Hepatocyte (in vitro differentiated cells): Measurements from ENCODE around the gene OPCML. TPM values are rescaled to one million over a fixed set of nuclear protein-coding genes. Genes with fewer than 3 reads are reported as not detected.

Experiments
- DNase-seq: peaks from one replicate; pipeline ENCODE4 v3.0.0-alpha.2; 2016; ENCODE audit warnings: low spot score
- H2AFZ ChIP-seq: fragments of 200-600 bp; sonication (generic); 2 replicates; pipeline ENCODE4 v1.6.0; 2016; ENCODE audit warnings: antibody characterized with exemption, mild to moderate bottlenecking
- H3K27ac ChIP-seq: fragments of 200-600 bp; sonication (generic); 2 replicates; pipeline ENCODE4 v1.5.1; 2016; ENCODE audit warnings: mild to moderate bottlenecking
- H3K27me3 ChIP-seq: fragments of 200-600 bp; sonication (generic); 2 replicates; pipeline ENCODE4 v1.6.1; 2016
- H3K36me3 ChIP-seq: fragments of 200-600 bp; sonication (generic); replicated peaks from 2 replicates; pipeline ENCODE4 v1.5.1; 2016; ENCODE audit warnings: low read depth; ENCODE audit not compliant: insufficient read depth
- H3K4me1 ChIP-seq: fragments of 200-600 bp; sonication (generic); 2 replicates; pipeline ENCODE4 v1.5.1; 2016; ENCODE audit warnings: mild to moderate bottlenecking, moderate library complexity; ENCODE audit not compliant: insufficient read depth
- H3K4me2 ChIP-seq: fragments of 200-600 bp; sonication (generic); 2 replicates; pipeline ENCODE4 v1.6.0; 2016
- H3K4me3 ChIP-seq: fragments of 200-600 bp; sonication (generic); 2 replicates; pipeline ENCODE4 v1.5.1; 2016; ENCODE audit warnings: mild to moderate bottlenecking
- H3K79me2 ChIP-seq: fragments of 200-600 bp; sonication (generic); 2 replicates; pipeline ENCODE4 v1.6.0; 2017; ENCODE audit warnings: mild to moderate bottlenecking
- H3K9me2 ChIP-seq: fragments of 200-600 bp; sonication (generic); replicated peaks from 2 replicates; pipeline ENCODE4 v1.6.0; 2017; ENCODE audit warnings: mild to moderate bottlenecking; ENCODE audit not compliant: insufficient read depth
- H3K9me3 ChIP-seq: fragments of 200-600 bp; sonication (generic); 2 replicates; pipeline ENCODE4 v1.5.1; 2016; ENCODE audit warnings: low read depth, mild to moderate bottlenecking
- H4K20me1 ChIP-seq: fragments of 200-600 bp; sonication (generic); 2 replicates; pipeline ENCODE4 v1.6.0; 2016; ENCODE audit warnings: mild to moderate bottlenecking; ENCODE audit not compliant: insufficient read depth, poor library complexity, severe bottlenecking
- EZH2 ChIP-seq: fragments of 200-600 bp; sonication (generic); IDR thresholded peaks from 2 replicates; pipeline ENCODE4 v1.6.1; 2016; ENCODE audit warnings: antibody characterized with exemption, mild to moderate bottlenecking, borderline replicate concordance
- EZH2phosphoT487 ChIP-seq: fragments of 200-600 bp; sonication (generic); IDR thresholded peaks from one replicate; pipeline ENCODE4 v1.6.1; 2018; ENCODE audit warnings: antibody characterized with exemption, mild to moderate bottlenecking, low read depth, moderate library complexity; ENCODE audit not compliant: unreplicated experiment, severe bottlenecking
- WGBS: methylation state at CpG from one replicate; pipeline ENCODE4 v1.1.6; 2016; ENCODE audit warnings: low lambda C conversion rate; ENCODE audit errors: missing lambda C conversion rate; 5-methylcytosine and 5-hydroxymethylcytosine counted together
- polyA plus RNA-seq: library from polyadenylated mRNA; unstranded; fragments of >200 nt; fragmentation: Nextera tagmentation; extraction: Ambion mirVana; gene quantifications from 2 replicates; pipeline ENCODE4 v1.2.1, GENCODE V29; 2016
- total RNA-seq: library from RNA; depleted of rRNA; stranded (reverse); fragments of >200 nt; gene quantifications from 2 replicates; pipeline ENCODE4 v1.2.3, GENCODE V29; 2014
- TF ChIP-seq, protein P1 (sequence below): fragments of 200-600 bp; sonication (generic); IDR thresholded peaks from 2 replicates; pipeline ENCODE4 v1.5.1; 2016; ENCODE audit warnings: antibody characterized with exemption, mild to moderate bottlenecking; ENCODE audit not compliant: poor library complexity

OPCML gene
- total and polyA plus RNA-seq, 2 experiments from 2014 or later, result 0.37 to 0.98 TPM

DNA sequence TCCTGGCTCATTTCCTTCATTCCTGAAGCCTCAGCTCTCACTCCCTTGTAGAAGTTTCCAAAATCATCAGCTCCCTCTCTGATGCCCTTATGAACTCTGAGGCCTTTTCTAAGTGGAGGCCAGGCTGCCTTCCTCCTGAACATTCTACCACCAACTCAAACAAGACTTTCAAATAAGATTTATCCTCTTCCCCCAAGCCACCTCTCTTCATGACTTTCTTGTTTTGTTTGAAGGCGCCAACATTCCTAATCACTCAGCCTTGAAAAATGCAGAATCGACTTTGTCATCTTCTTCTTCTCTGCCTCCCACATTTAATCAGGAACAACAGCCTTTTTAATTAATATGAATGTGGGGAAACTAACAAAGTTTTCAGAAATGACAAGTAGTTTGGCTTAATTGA, 927.9 kb downstream of the OPCML start:
- no peaks in the 10 kb centered on the region for H3K9me2 ChIP-seq

DNA sequence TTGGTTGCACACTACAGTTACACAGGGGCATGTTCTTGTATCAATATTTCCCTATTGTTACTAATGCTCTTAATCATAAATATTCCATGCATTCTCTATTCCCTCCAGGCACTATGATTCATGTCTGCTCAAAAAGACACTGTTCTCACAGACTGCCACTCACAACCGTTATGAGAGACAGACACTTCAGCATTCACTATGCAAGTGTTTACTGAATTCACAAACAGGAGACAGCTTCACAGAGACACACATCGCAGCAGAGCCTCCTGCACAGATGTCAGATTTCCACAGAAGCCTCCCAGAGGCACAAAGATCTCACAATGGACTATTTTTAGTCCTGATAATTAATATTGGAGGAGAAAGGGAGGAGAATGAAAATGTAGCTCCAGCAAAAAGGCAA, 930.4 kb downstream of the OPCML start:
- DNase-seq, result no peak
- no peaks in the 10 kb centered on the region for H3K9me3 ChIP-seq
- 56% methylated on average over 2 of the region's 2 CpGs for WGBS
- H2AFZ ChIP-seq, result no peak overlapping the region
- H3K36me3 ChIP-seq, result no peaks in the 10 kb centered on the region
- H3K27ac ChIP-seq, result no peak overlapping the region
- TF ChIP-seq, protein P1, sequence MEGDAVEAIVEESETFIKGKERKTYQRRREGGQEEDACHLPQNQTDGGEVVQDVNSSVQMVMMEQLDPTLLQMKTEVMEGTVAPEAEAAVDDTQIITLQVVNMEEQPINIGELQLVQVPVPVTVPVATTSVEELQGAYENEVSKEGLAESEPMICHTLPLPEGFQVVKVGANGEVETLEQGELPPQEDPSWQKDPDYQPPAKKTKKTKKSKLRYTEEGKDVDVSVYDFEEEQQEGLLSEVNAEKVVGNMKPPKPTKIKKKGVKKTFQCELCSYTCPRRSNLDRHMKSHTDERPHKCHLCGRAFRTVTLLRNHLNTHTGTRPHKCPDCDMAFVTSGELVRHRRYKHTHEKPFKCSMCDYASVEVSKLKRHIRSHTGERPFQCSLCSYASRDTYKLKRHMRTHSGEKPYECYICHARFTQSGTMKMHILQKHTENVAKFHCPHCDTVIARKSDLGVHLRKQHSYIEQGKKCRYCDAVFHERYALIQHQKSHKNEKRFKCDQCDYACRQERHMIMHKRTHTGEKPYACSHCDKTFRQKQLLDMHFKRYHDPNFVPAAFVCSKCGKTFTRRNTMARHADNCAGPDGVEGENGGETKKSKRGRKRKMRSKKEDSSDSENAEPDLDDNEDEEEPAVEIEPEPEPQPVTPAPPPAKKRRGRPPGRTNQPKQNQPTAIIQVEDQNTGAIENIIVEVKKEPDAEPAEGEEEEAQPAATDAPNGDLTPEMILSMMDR, result no peak
- no peak for TF ChIP-seq EZH2
- no peak for TF ChIP-seq EZH2phosphoT487
- no peak overlapping the region for H3K4me3 ChIP-seq
- no peaks in the 10 kb centered on the region for H3K79me2 ChIP-seq
- no peaks in the 10 kb centered on the region for H3K4me1 ChIP-seq
- no peaks in the 10 kb centered on the region for H4K20me1 ChIP-seq
- H3K27me3 ChIP-seq, result no peaks in the 10 kb centered on the region
- H3K9me2 ChIP-seq, result no peaks in the 10 kb centered on the region
- no peak overlapping the region for H3K4me2 ChIP-seq

More for the DNA sequence above, 927.9 kb downstream of the OPCML start:
- H2AFZ ChIP-seq, result no peak overlapping the region
- H4K20me1 ChIP-seq, result no peaks in the 10 kb centered on the region
- H3K4me3 ChIP-seq, result no peak overlapping the region
- no peak for DNase-seq
- no peak overlapping the region for H3K27ac ChIP-seq
- 89% methylated on average over 2 of the region's 2 CpGs for WGBS
- TF ChIP-seq EZH2phosphoT487 (no peak), EZH2 (no peak)
- TF ChIP-seq, protein P1, result no peak
- no peaks in the 10 kb centered on the region for H3K9me3 ChIP-seq
- no peak overlapping the region for H3K4me2 ChIP-seq
- H3K4me1 ChIP-seq, result no peaks in the 10 kb centered on the region
- H3K36me3 ChIP-seq, result no peaks in the 10 kb centered on the region
- H3K27me3 ChIP-seq, result no peaks in the 10 kb centered on the region
- H3K79me2 ChIP-seq, result no peaks in the 10 kb centered on the region

DNA sequence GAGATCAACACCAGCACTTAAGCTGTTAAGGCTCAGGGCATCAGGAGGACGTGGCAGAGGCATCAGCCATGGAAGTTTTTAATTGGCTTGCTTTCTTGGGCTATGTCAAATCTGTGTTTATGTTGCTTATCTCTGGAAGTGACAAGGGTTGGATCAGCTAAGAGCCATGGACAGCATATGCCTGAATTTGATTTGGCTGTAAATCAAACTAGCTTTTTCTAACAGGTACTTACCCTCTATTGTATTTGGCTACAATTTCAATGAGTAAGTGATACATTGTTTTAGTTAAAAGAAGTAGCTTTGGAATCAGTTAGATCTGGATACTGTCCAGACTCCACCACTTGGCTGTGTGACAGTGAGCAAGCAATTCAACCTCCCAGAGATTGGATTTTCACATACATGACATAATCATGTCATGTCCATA, 936.6 kb downstream of the OPCML start:
- Histone ChIP-seq H3K9me3 (no peaks in the 10 kb centered on the region), H3K4me3 (no peak overlapping the region), H3K36me3 (no peaks in the 10 kb centered on the region), H3K79me2 (no peaks in the 10 kb centered on the region), H3K4me2 (no peak overlapping the region), H3K27me3 (no peaks in the 10 kb centered on the region), H3K9me2 (no peaks in the 10 kb centered on the region), H3K27ac (no peak overlapping the region), H4K20me1 (no peaks in the 10 kb centered on the region), H2AFZ (no peak overlapping the region), H3K4me1 (no peaks in the 10 kb centered on the region)
- no peak for TF ChIP-seq EZH2phosphoT487
- no peak for TF ChIP-seq EZH2
- 17% methylated on average over 1 of the region's 1 CpG for WGBS
- no peak for DNase-seq

DNA sequence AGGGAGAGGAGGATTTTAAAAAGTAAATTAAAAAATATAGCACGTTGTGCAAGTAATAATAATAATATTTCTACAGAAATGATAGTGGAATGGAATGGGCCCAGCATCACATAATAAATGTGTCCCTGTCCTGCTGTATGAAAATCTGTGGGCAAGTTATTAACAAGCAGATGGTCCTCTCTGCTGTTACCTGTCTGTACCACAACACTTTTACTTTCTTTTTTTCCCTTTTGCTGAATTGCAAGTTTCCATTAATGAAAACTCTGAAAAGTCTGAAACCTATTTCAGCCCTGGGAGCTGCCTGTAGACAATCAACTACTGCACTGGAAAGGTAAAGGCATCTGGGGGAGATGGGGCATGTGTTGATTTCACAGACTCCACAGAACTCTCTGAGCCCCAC, 937.1 kb downstream of the OPCML start:
- WGBS, result 81% methylated on average over 1 of the region's 1 CpG
- H3K9me3 ChIP-seq, result no peaks in the 10 kb centered on the region

More for the DNA sequence above, 937.1 kb downstream of the OPCML start:
- H3K27me3 ChIP-seq, result no peaks in the 10 kb centered on the region
- TF ChIP-seq EZH2phosphoT487, result no peak
- no peak for TF ChIP-seq EZH2
- H3K4me3 ChIP-seq, result no peak overlapping the region
- no peak for DNase-seq
- H3K27ac ChIP-seq, result no peak overlapping the region
- H3K4me2 ChIP-seq, result no peak overlapping the region
- no peaks in the 10 kb centered on the region for H3K79me2 ChIP-seq
- H4K20me1 ChIP-seq, result no peaks in the 10 kb centered on the region
- H3K4me1 ChIP-seq, result no peaks in the 10 kb centered on the region
- H2AFZ ChIP-seq, result no peak overlapping the region
- no peaks in the 10 kb centered on the region for H3K9me2 ChIP-seq
- H3K36me3 ChIP-seq, result no peaks in the 10 kb centered on the region
